Panc1 (cell line): ENCODE measurements around the gene RHD.
"Not testable (repeated sequence)": the region's sequence is repeated elsewhere in the genome, so short reads cannot be mapped to it uniquely, and the experiment has no call there.

ENCODE experiments used
- POLR2AphosphoS5 ChIP-seq: IDR thresholded peaks from 2 replicates; pipeline ENCODE4 v1.6.1; 2012; ENCODE audit warnings: mild to moderate bottlenecking, low read depth, low read length, moderate library complexity
- SIN3A ChIP-seq: IDR thresholded peaks from 2 replicates; pipeline ENCODE4 v1.6.1; 2012; ENCODE audit warnings: low read depth, mild to moderate bottlenecking, low read length, moderate library complexity, borderline replicate concordance; ENCODE audit not compliant: insufficient read depth
- TCF7L2 ChIP-seq: IDR thresholded peaks from 2 replicates; pipeline ENCODE4 v1.6.1; 2011; ENCODE audit warnings: mild to moderate bottlenecking, low read depth, low read length, inconsistent platforms
- TF ChIP-seq, protein P1 (sequence below): fragments of 450-650 bp; IDR thresholded peaks from 2 replicates; pipeline ENCODE4 v1.5.1; 2017; ENCODE audit warnings: mild to moderate bottlenecking
- TF ChIP-seq, protein P2 (sequence below), 2 experiments: IDR thresholded peaks; 2 replicates each; pipeline ENCODE4 v1.6.1; 2011 to 2012; ENCODE audit warnings: low read depth in 2 of 2, control low read depth in 1 of 2, low read length in 1 of 2, mild to moderate bottlenecking in 1 of 2, moderate library complexity in 1 of 2; ENCODE audit not compliant: insufficient read depth in 1 of 2

- TF ChIP-seq, protein P1, sequence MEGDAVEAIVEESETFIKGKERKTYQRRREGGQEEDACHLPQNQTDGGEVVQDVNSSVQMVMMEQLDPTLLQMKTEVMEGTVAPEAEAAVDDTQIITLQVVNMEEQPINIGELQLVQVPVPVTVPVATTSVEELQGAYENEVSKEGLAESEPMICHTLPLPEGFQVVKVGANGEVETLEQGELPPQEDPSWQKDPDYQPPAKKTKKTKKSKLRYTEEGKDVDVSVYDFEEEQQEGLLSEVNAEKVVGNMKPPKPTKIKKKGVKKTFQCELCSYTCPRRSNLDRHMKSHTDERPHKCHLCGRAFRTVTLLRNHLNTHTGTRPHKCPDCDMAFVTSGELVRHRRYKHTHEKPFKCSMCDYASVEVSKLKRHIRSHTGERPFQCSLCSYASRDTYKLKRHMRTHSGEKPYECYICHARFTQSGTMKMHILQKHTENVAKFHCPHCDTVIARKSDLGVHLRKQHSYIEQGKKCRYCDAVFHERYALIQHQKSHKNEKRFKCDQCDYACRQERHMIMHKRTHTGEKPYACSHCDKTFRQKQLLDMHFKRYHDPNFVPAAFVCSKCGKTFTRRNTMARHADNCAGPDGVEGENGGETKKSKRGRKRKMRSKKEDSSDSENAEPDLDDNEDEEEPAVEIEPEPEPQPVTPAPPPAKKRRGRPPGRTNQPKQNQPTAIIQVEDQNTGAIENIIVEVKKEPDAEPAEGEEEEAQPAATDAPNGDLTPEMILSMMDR: not testable (repeated sequence)
- TF ChIP-seq SIN3A, POLR2AphosphoS5, TCF7L2: not testable (repeated sequence)
- TF ChIP-seq, protein P2, sequence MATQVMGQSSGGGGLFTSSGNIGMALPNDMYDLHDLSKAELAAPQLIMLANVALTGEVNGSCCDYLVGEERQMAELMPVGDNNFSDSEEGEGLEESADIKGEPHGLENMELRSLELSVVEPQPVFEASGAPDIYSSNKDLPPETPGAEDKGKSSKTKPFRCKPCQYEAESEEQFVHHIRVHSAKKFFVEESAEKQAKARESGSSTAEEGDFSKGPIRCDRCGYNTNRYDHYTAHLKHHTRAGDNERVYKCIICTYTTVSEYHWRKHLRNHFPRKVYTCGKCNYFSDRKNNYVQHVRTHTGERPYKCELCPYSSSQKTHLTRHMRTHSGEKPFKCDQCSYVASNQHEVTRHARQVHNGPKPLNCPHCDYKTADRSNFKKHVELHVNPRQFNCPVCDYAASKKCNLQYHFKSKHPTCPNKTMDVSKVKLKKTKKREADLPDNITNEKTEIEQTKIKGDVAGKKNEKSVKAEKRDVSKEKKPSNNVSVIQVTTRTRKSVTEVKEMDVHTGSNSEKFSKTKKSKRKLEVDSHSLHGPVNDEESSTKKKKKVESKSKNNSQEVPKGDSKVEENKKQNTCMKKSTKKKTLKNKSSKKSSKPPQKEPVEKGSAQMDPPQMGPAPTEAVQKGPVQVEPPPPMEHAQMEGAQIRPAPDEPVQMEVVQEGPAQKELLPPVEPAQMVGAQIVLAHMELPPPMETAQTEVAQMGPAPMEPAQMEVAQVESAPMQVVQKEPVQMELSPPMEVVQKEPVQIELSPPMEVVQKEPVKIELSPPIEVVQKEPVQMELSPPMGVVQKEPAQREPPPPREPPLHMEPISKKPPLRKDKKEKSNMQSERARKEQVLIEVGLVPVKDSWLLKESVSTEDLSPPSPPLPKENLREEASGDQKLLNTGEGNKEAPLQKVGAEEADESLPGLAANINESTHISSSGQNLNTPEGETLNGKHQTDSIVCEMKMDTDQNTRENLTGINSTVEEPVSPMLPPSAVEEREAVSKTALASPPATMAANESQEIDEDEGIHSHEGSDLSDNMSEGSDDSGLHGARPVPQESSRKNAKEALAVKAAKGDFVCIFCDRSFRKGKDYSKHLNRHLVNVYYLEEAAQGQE (IDR thresholded peaks at IDR 0.05; ENCODE audit: insufficient read depth in 1 of 2, low read depth in 2 of 2, low read length in 1 of 2): not testable (repeated sequence)
Observed at GRCh38 chr1:25275648-25276047, 3.3 kb downstream of the RHD start.
